HG03039 (cell line): ENCODE measurements around the gene AKT1S1.
A peak's percentile ranks its signal among the peaks of the same experiment; 100 is the strongest.
"Not testable (repeated sequence)": the region's sequence is repeated elsewhere in the genome, so short reads cannot be mapped to it uniquely, and the experiment has no call there.

Experiments
- ATAC-seq: cut with Tn5 transposase; IDR thresholded peaks from one replicate; pipeline ENCODE4 v1.9.1; 2021; ENCODE audit warnings: mild to moderate bottlenecking, moderate library complexity; ENCODE audit not compliant: unreplicated experiment

Gene AKT1S1

GRCh38 chr19:49877020-49877878 is at the start of gene AKT1S1, which contains the start of gene TBC1D17:
AKT1S1 (minus strand) TSS chr19:49877355; CDS start chr19:49873295, 4,060 bp downstream.
TBC1D17 (plus strand) TSS chr19:49877702; CDS start chr19:49877724, 22 bp downstream.
- peak; percentile 47 for ATAC-seq

DNA sequence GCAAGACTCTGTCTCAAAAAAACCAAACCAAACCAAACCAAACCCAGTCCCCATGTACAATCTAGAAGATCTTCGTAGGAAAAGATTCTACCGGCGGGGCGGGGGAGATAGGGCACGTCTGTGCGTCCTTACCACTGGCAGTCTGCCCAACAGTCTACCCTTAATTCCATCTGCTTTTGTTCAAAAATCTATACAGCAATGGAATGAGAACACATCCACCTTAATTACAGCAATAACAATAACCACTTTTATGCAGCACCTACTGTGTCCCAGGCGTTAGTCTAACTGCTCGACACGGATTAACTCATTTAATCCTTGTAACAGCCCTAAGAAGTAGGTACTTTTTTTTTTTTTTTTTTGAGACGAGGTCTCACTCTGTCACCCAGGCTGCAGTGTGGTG is 49.4 kb upstream of the AKT1S1 start:
- no peak for ATAC-seq

DNA sequence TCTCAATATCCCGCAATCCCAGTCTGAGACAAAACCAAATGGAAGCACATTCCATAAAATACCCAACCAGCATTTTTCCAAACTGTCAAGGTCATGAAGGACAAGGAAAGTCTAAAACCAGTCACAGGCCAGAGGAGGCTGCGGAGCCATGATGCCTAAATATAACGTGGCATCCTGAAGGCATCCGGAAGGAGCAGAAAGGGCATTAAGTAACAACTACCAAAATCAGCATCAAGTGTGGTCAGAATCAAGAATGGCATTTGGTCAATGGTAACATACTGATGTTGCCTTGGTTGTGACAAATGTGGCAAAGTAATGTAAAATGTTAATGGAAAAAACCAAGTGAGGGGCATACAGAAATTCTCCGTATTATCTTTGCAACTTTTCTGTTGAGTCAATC is 48.3 kb upstream of the AKT1S1 start:
- no peak for ATAC-seq

- ATAC-seq: not testable (repeated sequence)
Observed at GRCh38 chr19:49924881-49925210, 47.7 kb upstream of the AKT1S1 start.

DNA sequence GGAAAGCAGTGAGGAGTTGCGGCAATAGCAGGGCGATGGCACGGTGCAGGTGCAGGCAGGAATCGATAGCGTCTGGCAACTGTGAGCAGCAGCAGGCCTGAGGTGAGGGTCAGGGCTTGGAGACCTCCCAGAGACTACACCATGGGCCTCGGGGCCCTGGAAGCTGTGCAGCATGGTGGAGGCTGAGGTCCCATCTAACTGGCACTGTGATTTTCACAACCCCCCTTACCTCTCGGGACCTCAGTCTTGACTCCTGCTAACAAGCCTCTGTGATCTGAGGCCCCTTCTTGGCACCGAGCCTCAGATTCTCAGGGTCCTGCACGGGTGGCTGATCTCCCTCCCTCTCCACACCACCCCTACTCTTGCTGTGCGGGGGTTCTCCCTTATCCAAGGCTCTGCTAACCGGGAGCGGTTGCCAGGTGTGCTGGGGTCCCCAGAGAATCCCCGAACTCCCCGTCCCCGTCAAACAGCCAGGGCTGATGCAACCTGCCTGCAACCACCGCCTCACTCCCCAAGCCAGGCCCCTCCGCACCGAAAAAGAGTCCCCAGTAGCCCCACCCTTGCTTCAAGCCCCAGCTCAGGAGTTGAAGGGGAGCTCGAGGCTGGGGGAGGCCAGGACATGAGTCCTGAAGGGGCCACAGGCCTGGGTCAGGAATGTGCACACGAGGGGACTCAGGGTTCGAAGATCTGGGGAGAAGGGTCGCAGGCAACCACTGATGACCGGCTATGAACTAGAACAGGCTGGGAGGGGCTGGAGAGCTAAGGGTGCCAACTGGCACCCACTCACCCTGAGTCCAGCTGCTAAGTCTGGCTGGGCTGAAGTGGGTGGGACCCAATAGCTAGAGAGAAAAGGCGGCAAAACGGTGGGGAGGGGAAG is 47.1 kb upstream of the AKT1S1 start:
- ATAC-seq: no peak

- ATAC-seq: no peak
Observed at GRCh38 chr19:49923055-49924003, 46.2 kb upstream of the AKT1S1 start.

DNA sequence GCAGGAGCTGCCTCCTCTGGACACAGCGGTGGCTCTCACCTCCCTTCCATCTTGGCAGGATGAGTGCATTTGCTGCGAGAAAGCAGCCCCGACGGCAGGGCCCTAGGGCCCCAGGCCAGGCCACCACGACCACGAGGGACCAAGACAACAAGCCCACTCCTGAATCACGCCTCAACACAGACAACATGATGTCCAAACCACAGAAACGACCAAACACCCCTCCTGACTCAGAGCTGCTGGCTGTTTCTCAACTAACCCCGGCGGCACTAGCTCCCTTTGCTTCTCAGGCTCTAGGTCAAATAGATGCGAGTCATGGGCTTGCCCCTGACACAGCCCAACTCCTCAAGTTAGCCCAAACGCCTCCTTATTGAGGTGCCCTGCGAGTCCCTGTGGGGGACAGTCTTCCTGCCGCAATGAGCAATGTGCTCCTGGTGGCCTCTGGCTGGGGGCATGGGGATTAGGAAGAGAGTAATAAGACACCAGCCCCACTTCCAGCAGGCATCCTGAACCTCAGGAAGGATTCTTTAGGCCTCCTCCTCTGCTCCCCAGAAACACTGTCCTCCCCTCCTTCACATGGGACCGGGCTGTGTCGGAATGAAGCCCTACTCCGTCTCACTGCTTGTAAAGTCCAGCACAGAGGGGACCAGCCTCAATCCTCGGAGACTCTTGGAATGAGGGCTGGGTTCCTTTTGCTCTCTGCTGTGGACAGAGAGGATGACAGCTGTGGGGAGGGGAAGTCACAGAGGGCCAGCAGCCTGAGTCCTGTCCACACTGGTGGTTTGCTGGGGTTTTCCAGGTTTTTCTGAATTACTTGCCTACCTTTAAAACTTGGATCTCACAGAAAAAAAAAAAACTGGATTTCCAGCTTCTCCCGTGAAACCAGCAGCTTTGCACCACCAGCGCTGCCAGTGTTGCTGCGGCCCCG is 45.0 kb upstream of the AKT1S1 start:
- ATAC-seq: no peak

DNA sequence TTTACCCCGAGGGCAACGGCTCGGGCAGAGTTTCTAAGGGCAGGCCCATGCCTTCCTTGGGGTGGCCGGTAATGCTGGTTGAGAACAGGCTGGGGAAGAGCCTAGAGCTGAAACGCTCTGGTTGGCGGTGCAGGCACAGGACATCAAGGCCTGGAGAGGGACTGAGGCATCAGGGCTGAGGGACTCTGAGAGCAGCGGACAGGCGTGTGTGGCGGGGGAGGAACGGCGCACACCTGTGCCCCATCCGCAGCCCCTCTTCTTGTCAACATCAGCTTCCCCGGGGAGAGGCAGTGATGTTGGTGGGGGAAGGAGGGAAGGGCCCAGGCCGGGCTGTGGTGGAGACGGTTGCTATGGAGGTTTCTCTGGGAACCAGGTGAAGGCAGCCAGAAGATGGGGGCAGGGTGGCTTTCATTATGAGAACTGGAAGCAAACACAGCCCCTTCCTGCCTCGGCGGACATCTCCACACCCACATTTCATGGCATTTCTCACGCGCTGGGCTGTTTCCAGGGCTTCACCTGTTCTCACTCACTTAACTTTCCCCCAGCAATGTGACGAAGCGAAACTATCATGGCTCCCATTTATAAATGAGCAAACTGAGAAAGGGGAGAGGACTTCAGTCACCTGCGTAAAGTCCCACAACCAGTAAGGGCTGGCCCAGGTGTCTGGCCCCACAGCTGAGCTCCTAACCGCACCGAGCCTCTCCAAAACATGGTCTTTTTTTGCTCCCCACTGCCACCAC is 43.6 kb upstream of the AKT1S1 start:
- no peak for ATAC-seq

DNA sequence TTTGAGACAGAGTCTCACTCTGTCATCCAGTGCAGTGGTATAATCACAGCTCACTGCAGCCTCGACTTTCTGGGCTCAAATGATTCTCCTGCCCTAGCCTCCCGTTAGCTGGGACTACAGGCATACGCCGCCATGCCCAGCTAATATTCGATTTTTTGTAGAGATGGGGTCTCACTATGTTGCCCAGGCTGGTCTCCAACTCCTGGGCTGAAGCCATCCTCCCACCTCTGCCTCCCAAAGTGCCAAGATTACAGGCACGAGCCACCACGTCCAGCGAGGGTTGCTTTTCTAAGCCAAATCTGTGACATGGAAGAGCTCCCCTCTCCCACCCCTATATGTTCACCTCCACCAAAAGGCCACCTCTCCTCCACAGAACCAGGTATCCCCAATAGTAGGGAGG is 40.9 kb upstream of the AKT1S1 start:
- no peak for ATAC-seq

DNA sequence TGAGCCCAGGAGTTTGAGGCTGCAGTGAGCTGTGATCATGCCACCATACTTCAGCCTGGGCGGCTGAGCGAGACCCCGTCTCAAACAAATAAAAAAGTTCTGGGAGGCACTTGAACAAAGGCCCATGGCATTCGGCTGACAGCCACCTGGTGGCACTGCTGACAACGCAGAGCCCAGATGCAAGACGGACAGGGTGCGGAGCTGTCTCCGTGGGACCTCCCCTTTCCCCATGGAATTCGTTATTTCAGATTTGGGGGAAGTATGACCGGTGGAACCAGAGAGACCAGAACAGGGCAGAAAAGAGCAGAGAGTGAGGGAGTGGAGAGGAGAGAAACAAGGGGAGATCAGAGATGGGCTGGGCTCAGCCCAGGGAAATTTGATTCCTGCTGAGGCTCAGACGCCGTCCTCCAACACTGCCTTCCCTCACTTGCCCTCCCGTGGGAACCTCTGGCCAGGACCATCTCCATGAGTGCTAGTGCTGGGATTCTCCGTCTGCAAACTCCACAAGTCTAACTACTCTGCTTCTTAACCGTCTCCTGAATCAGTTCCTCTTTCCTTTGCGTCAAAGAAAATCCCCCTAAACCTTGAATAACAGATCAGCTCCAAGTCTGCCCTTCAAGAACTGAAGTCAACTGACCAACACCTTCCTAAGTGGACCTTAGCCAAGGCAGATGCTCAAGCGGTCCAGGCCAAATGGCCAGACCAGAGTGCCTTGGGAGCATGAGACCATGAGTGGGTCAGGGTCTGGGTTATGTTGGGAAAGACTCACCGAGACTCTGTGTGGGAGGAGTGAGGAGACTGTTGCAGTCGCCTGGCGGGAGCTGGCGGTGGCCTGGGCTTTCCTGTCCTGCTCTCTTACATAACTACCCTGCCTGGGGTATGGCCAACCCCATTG is 39.9 kb upstream of the AKT1S1 start:
- no peak for ATAC-seq

DNA sequence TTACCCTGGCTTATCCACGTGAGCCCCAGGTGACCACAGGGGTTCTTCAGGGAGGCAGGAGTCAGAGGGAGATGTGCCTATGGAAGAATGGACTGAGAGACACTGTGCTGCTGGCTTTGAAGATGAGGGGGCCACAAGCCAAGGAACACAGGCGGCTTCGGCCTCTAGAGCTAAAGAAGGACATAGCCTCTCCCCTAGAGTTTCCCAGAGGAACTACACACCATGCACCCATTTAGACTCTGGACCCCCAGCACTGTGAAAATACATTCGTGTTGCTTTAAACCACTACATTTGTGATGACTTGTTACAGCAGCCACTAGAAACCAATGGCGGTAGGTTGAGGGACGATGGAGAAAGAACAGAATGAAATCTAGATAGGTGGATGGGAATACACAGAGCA is 38.1 kb upstream of the AKT1S1 start:
- ATAC-seq: no peak

DNA sequence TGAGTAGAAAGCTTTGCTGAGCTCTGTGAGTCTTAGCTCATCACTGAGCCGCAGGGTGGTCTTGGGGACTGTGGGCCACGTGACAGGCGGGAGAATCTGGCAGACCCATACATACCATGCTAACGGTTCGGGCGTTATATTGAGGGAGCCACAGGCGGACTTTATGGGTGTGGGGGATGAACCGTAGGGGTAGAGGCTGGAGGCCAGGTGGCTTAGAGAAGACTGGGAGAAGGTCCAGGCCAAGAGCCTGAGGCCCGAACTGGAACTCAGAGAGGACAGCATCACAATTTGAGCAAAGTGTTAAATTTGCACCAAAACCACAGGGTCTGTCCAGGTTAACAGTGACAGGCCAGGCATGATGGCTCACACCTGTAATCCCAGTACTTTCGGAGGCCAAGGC is 36.6 kb upstream of the AKT1S1 start:
- no peak for ATAC-seq

DNA sequence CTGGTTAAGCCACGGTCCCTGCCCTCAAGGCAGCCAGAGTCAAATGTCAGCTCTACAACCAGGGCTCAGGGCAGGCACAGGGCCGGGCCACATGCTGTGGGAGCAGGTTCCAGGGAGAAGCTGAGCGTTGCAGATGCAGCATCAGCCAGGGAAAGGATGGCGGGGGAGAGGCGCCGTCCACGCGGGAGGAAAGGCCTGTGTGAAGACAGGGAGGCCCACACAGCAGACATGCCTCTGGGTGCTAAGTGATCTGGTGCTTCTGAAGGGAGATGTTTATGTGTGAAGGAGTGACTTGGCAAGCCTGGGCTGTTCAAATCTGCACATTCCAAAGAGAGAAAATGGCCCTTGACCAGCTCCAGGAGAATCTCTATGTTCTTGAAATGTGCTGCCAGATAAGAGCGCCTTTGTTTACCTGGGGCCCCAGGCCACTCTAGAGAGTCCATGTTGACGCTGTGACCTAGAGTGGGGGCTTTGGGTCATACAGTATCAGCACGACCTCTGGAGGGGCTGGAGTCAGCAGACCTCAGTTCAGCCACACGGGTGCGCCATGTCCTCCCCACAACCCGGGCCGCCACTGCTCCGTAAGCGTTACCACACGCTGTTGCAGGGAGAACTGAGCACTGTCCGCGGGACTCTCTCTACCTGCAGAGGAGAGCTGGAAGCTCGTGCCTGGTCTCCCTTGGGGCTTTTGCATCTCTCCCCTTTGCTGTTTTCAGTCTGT is 36.0 kb upstream of the AKT1S1 start:
- ATAC-seq: no peak

DNA sequence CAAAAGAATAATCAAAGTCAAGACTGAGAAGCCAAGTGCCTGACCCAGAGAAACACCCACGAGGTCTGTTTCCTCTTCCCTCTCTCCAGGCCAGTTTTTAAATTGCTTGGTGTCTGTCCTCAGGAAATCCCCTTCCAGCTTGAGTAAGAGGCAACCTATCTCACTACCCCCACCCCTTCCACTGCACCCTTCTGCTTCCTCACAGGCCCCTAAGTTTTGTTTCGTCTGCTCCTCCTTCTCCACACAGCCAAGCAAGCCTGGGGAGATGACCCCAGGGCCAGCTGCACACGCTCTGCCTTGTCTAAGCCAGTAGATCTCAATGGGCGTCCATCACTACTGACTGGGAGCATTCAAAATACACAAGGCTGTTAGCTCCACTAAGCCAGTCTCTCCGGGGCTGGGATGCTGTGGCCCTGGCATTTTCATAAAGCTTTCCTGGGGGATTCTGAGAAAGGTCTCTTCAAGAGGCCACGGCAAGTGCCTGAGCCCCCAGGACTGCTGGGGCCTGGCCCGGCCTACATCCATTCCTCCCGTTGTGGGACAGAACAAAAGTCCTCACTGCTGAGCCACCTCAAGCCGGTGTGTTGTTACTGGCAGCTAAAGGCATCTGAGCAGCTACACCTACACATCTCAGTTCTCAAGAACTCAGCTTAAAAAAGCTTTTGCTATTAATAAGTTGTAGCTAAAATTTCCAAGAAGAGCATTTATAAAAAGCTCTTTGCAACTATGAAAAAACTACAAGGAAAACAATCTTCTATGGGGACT is 34.4 kb upstream of the AKT1S1 start:
- peak; percentile 33 for ATAC-seq

- ATAC-seq: no peak
Observed at GRCh38 chr19:49910179-49910578, 33.0 kb upstream of the AKT1S1 start.
